ENCODE measurements around the gene DOCK7. TPM values are rescaled to one million over a fixed set of nuclear protein-coding genes. Genes with fewer than 3 reads are reported as not detected.

The DOCK7 gene
- polyA plus RNA-seq, 1 of the 3 experiments (the other 2 are of a cell fraction), result 27.6 TPM

DNA sequence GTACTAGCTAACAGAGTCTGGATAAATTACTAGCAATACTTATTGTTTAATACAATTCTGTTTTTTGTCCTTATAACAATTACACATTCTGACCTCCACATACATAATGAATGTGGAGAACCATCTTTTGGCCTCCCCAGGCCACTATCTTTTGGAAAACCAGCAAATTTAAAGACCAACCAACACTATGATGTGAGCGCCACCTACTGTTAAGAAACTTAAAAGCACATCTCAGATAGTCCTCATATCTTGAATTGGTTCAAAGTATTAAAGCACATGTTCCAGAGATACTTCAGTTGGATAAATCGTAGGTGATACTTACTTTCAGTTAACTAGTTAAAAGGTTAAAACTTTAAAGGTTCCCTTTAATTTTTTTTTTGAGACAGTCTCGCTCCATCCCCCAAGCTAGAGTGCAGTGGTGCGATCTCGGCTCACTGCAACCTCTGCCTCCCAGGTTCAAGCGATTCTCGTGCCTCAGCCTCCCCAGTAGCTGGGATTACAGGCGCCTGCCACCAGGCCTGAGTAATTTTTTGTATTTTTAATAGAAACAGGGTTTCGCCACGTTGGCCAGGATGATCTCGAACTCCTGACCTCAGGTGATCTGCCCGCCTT is 280.7 kb downstream of the DOCK7 start (continued):
- TF ChIP-seq NRF1 (IDR thresholded peaks at IDR 0.05; ENCODE audit: low read depth, low read length), result no peak
- TF ChIP-seq TEAD4 (IDR thresholded peaks at IDR 0.05; ENCODE audit: borderline replicate concordance, insufficient read depth), result no peak
- TF ChIP-seq, protein P1, sequence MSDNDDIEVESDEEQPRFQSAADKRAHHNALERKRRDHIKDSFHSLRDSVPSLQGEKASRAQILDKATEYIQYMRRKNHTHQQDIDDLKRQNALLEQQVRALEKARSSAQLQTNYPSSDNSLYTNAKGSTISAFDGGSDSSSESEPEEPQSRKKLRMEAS (IDR thresholded peaks at IDR 0.05; ENCODE audit: low read depth), result no peak
- no peak for TF ChIP-seq FOSL2 (IDR thresholded peaks at IDR 0.05; ENCODE audit: borderline replicate concordance, low read depth)
- TF ChIP-seq EP300 (IDR thresholded peaks at IDR 0.05; ENCODE audit: borderline replicate concordance in 1 of 2, low read depth in 1 of 2, low read length in 1 of 2), result no peak

DNA sequence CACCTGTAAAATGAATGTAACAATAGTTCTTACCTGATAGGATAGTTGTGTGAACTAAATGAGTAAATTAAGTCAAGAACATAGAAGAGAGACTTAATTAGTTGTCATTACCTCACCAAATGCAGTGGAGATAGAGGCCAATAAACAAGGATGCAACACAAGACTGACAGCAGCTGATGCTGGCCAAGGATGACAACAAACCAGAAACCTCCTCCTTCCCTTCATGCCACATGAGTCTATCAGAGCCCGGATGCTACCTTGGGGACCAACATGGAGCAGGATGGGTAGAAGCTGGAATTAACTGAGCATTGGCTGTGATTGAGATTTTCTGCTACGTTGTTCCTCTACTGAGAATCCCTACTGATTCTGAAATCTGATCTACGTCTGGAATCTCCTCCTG is 281.6 kb downstream of the DOCK7 start:
- ChIA-PET CTCF (interaction anchor here (0.6 to 12.3 kb wide), 45 partner anchors 10 to 370 kb away, joined by 3 to 186 read pairs (median 4); no protein-coding TSS in a partner anchor), POLR2A (interaction anchor here (1.6 kb wide), 1 partner anchor 231 kb away, joined by 4 read pairs; no protein-coding TSS in a partner anchor)
- 51% methylated on average over 3 of the region's 3 CpGs for WGBS (ENCODE audit: low lambda C conversion rate)
- H3K36me3 ChIP-seq (replicated peaks in 1 of 2; ENCODE audit: control insufficient read depth in 1 of 2, insufficient read depth in 2 of 2, low read length in 1 of 2), result no peaks in the 10 kb centered on the region
- H3K79me2 ChIP-seq (ENCODE audit: insufficient read depth), result no peaks in the 10 kb centered on the region
- H3K9ac ChIP-seq, result no peak overlapping the region
- H3K27me3 ChIP-seq (ENCODE audit: insufficient read depth), result no peaks in the 10 kb centered on the region; the same call in 1 of the 2 replicates
- H3K27ac ChIP-seq (ENCODE audit: low read depth in 2 of 2, low read length in 1 of 2), result no peak overlapping the region
- no peak overlapping the region for H2AFZ ChIP-seq (ENCODE audit: low read depth)
- no peaks in the 10 kb centered on the region for H3F3A ChIP-seq (replicated peaks; ENCODE audit: insufficient read depth)
- no peak overlapping the region for H3K4me2 ChIP-seq
- H3K9me3 ChIP-seq, result no peaks in the 10 kb centered on the region
- no peak overlapping the region for H3K4me3 ChIP-seq (ENCODE audit: low read depth in 2 of 2, low read length in 1 of 2)
- no peak for DNase-seq
- no peak for TF ChIP-seq POLR2AphosphoS5 (IDR thresholded peaks at IDR 0.05; ENCODE audit: low read depth, low read length)
- TF ChIP-seq RCOR1 (IDR thresholded peaks at IDR 0.05; ENCODE audit: low read length), result no peak
- TF ChIP-seq TEAD4 (IDR thresholded peaks at IDR 0.05; ENCODE audit: borderline replicate concordance, insufficient read depth), result no peak
- TF ChIP-seq, protein P1 (IDR thresholded peaks at IDR 0.05; ENCODE audit: low read depth), result no peak
- no peak for TF ChIP-seq JUND (IDR thresholded peaks at IDR 0.05)
- TF ChIP-seq EZH2phosphoT487 (IDR thresholded peaks at IDR 0.05; ENCODE audit: borderline replicate concordance, low read depth), result no peak
- TF ChIP-seq, protein P2, sequence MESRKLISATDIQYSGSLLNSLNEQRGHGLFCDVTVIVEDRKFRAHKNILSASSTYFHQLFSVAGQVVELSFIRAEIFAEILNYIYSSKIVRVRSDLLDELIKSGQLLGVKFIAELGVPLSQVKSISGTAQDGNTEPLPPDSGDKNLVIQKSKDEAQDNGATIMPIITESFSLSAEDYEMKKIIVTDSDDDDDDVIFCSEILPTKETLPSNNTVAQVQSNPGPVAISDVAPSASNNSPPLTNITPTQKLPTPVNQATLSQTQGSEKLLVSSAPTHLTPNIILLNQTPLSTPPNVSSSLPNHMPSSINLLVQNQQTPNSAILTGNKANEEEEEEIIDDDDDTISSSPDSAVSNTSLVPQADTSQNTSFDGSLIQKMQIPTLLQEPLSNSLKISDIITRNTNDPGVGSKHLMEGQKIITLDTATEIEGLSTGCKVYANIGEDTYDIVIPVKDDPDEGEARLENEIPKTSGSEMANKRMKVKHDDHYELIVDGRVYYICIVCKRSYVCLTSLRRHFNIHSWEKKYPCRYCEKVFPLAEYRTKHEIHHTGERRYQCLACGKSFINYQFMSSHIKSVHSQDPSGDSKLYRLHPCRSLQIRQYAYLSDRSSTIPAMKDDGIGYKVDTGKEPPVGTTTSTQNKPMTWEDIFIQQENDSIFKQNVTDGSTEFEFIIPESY (IDR thresholded peaks at IDR 0.05; ENCODE audit: borderline replicate concordance, low read depth), result no peak
- TF ChIP-seq, protein P3, sequence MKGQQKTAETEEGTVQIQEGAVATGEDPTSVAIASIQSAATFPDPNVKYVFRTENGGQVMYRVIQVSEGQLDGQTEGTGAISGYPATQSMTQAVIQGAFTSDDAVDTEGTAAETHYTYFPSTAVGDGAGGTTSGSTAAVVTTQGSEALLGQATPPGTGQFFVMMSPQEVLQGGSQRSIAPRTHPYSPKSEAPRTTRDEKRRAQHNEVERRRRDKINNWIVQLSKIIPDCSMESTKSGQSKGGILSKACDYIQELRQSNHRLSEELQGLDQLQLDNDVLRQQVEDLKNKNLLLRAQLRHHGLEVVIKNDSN (IDR thresholded peaks at IDR 0.05; ENCODE audit: borderline replicate concordance, low read depth), result no peak
- TF ChIP-seq NFIC (IDR thresholded peaks at IDR 0.05; ENCODE audit: borderline replicate concordance), result no peak
- no peak for TF ChIP-seq GATA2 (CRISPR knock-in tag; IDR thresholded peaks at IDR 0.05)
- TF ChIP-seq RFX5 (IDR thresholded peaks at IDR 0.05; ENCODE audit: low read length), result no peak
- TF ChIP-seq SMC3 (IDR thresholded peaks at IDR 0.05; ENCODE audit: low read depth, low read length), result no peak
- TF ChIP-seq, protein P4, sequence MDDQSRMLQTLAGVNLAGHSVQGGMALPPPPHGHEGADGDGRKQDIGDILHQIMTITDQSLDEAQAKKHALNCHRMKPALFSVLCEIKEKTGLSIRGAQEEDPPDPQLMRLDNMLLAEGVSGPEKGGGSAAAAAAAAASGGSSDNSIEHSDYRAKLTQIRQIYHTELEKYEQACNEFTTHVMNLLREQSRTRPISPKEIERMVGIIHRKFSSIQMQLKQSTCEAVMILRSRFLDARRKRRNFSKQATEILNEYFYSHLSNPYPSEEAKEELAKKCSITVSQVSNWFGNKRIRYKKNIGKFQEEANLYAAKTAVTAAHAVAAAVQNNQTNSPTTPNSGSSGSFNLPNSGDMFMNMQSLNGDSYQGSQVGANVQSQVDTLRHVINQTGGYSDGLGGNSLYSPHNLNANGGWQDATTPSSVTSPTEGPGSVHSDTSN (IDR thresholded peaks at IDR 0.05), result no peak
- TF ChIP-seq, protein P5, sequence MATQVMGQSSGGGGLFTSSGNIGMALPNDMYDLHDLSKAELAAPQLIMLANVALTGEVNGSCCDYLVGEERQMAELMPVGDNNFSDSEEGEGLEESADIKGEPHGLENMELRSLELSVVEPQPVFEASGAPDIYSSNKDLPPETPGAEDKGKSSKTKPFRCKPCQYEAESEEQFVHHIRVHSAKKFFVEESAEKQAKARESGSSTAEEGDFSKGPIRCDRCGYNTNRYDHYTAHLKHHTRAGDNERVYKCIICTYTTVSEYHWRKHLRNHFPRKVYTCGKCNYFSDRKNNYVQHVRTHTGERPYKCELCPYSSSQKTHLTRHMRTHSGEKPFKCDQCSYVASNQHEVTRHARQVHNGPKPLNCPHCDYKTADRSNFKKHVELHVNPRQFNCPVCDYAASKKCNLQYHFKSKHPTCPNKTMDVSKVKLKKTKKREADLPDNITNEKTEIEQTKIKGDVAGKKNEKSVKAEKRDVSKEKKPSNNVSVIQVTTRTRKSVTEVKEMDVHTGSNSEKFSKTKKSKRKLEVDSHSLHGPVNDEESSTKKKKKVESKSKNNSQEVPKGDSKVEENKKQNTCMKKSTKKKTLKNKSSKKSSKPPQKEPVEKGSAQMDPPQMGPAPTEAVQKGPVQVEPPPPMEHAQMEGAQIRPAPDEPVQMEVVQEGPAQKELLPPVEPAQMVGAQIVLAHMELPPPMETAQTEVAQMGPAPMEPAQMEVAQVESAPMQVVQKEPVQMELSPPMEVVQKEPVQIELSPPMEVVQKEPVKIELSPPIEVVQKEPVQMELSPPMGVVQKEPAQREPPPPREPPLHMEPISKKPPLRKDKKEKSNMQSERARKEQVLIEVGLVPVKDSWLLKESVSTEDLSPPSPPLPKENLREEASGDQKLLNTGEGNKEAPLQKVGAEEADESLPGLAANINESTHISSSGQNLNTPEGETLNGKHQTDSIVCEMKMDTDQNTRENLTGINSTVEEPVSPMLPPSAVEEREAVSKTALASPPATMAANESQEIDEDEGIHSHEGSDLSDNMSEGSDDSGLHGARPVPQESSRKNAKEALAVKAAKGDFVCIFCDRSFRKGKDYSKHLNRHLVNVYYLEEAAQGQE (IDR thresholded peaks at IDR 0.05; ENCODE audit: low read depth, low read length), result no peak
- TF ChIP-seq EP300 (IDR thresholded peaks at IDR 0.05; ENCODE audit: borderline replicate concordance in 1 of 2, low read depth in 1 of 2, low read length in 1 of 2), result no peak
- no peak for TF ChIP-seq CHD2 (IDR thresholded peaks at IDR 0.05; ENCODE audit: low read length, partially characterized antibody)
- H3K4me1 ChIP-seq (ENCODE audit: control insufficient read depth in 1 of 2, insufficient read depth in 2 of 2, low read depth in 1 of 2, low read length in 1 of 2), result no peaks in the 10 kb centered on the region
- no peaks in the 10 kb centered on the region for H4K20me1 ChIP-seq (ENCODE audit: insufficient read depth)
- H3K9me2 ChIP-seq, result no peaks in the 10 kb centered on the region

Measured in SK-N-SH (cell line).